Activated naive CD8-positive, alpha-beta T cell (primary cell): Measurements from ENCODE around the gene KAZN.

Experiments
- H3K27ac Mint-ChIP-seq: one replicate; pipeline ENCODE4 v1.8.0; 2021; ENCODE audit warnings: mixed read lengths
- H3K27me3 Mint-ChIP-seq: one replicate; pipeline ENCODE4 v1.8.0; 2021; ENCODE audit warnings: mixed read lengths
- H3K36me3 Mint-ChIP-seq: one replicate; pipeline ENCODE4 v1.8.0; 2021; ENCODE audit warnings: mixed read lengths
- H3K4me1 Mint-ChIP-seq: one replicate; pipeline ENCODE4 v1.8.0; 2021; ENCODE audit warnings: low read depth, mixed read lengths
- H3K4me3 Mint-ChIP-seq: one replicate; pipeline ENCODE4 v1.8.0; 2021; ENCODE audit warnings: mild to moderate bottlenecking, mixed read lengths
- H3K9me3 Mint-ChIP-seq: one replicate; pipeline ENCODE4 v1.8.0; 2021; ENCODE audit warnings: low read depth, mixed read lengths

Gene KAZN

DNA sequence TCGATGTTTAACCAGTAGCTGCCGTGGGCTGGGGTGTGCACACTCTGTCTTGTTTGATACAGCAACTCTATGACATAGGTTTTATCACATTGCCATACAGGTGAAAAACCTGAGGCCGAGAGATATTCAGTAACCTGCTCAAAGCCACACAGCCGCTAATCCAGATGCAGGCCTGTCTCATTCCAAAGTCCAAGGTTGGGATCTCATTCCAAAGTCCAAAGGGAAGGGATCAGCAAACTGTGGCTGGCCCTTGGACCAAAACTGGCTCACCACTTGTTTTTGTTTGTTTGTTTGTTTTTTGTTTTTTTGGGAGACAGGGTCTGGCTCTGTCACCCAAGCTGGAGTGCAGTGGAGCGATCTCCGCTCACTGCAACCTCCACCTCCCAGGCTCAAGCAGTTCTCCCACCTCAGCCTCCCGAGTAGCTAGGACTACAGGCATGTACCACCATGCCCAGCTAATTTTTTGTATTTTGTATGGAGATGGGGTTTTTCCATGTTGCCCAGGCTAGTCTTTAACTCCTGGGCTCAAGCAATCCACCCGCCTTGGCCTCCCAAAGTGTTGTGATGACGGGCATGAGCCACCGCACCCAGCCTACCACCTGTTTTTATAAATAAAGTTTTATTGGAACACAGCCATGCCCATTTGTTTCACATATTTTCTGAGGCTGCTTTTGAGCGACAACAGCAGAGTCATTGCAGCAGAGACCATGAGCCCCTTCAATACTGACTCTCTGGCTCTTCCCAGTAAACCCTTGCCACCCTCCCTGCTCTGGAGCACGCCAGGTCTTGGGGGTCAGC is 391.6 kb downstream of the KAZN start:
- Mint-ChIP-seq H3K27ac (no peak overlapping the region), H3K4me1 (no peaks in the 10 kb centered on the region), H3K4me3 (no peak overlapping the region), H3K9me3 (no peaks in the 10 kb centered on the region), H3K27me3 (no peaks in the 10 kb centered on the region), H3K36me3 (no peaks in the 10 kb centered on the region)

DNA sequence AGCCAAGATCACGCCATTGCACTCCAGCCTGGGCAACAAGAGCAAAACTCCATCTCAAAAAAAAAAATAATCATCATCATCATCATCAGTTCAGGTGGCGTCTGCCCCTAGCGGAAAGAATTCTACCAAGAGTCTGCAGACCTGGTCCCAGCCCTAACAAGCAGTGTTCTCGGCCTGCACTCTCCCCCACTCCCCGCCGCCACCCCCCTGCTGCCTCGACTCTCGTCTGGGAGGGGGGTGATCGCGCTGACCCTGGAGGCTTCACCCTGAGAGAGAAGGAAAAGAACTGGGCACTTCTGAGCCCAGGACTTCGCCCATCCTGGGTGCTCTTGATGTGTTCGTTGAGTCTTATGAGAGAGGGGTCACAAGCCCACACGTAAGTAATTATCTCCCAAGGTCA is 394.9 kb downstream of the KAZN start:
- no peaks in the 10 kb centered on the region for H3K36me3 Mint-ChIP-seq
- no peaks in the 10 kb centered on the region for H3K9me3 Mint-ChIP-seq
- H3K4me3 Mint-ChIP-seq = no peak overlapping the region
- H3K27me3 Mint-ChIP-seq = no peaks in the 10 kb centered on the region
- no peaks in the 10 kb centered on the region for H3K4me1 Mint-ChIP-seq
- H3K27ac Mint-ChIP-seq = no peak overlapping the region

DNA sequence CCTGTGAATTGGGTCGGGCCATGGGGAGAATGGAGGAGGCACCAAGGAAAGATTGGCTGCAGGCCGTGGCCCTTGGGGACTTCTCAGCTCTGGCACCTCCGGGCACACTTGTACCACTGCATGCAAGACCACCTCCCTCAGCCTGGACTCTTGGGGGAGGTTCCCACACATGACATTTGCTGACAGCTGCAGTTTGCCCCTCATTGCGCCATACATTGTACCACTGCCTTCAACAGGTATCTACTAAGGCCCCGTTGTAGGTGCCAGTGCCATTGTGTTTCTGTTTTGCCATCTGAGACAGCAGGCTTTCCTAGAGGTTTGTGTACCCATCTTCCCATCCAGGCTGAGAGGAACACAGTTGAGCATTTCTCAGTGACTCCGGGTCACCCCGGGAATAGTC is 395.7 kb downstream of the KAZN start:
- H3K36me3 Mint-ChIP-seq = no peaks in the 10 kb centered on the region
- no peaks in the 10 kb centered on the region for H3K27me3 Mint-ChIP-seq
- no peak overlapping the region for H3K4me3 Mint-ChIP-seq
- H3K9me3 Mint-ChIP-seq = no peaks in the 10 kb centered on the region
- H3K4me1 Mint-ChIP-seq = no peaks in the 10 kb centered on the region
- no peak overlapping the region for H3K27ac Mint-ChIP-seq

DNA sequence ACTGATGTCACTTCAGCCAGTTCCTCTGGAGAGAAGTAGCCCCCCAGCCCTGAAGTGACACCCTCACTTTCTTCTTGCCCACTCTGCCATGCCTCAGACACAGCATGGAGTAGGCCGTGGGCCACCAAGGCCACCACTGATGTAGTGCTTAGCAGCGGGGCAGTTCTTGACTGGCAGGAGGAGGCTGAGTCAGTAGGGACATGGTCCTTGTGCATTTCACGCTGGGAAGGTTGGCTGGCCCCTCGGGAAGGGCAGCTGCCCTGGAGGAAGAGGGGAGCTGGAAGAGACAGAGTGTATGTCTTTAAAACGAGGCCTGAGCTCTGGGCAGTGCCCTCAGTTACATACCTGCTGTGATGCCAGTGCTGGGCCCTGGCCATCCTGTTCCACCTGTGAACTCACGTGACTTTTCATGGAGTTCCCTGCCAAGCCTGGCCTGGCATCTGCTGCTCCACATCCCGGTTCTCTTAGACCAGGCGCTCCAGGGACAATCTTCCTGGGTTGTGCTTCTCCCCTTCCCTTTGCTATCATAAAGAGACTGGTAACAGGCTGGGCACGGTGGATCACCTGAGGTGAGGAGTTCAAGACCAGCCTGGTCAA is 396.5 kb downstream of the KAZN start:
- H3K4me1 Mint-ChIP-seq = no peaks in the 10 kb centered on the region
- no peaks in the 10 kb centered on the region for H3K36me3 Mint-ChIP-seq
- no peak overlapping the region for H3K4me3 Mint-ChIP-seq
- H3K27ac Mint-ChIP-seq = no peak overlapping the region
- no peaks in the 10 kb centered on the region for H3K27me3 Mint-ChIP-seq
- no peaks in the 10 kb centered on the region for H3K9me3 Mint-ChIP-seq

DNA sequence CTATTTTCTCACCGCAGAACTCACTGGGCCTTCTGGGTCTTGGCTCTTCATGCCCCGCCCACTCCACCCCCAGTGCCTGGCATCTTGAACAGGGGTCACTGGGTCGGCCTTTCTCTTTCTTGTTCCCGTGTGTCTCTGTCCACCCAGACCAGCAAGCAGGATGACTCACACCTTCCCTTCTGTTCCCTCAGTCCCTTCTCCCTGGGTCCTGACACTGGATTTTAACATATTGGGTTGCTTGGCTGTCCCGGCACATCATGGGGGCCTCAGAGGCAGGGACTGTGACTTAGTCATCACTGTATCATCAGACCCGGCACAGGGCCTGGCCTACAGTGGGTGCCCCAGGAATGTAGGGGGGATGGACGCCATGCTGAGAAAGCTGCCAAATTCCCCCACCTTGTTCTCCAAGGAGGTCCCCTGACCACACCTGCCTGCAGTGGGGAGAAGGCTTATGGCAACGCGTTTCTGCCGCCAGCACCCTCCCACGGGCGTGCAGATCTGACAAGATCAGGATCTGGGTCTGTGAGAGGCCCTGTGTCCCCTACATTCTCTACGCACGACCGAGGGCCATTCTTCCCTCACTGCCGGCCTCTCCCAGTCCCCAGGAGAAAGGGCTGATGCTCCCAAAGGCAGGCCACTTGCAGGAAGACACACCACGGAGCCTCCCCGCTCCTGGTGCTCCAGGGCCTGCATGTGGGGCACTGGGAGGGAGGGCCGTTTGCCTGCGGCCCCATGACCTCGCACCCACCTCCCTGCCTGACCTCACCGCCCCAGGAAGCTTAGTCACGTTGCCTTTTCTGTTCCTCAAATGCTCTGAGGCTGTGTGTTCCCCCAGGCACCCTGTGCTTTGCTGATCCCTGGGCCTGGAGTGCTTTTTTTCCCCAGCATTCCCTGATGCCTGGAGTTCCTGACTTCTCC is 397.9 kb downstream of the KAZN start:
- Mint-ChIP-seq H3K4me1 (no peaks in the 10 kb centered on the region), H3K27me3 (no peaks in the 10 kb centered on the region), H3K36me3 (no peaks in the 10 kb centered on the region), H3K27ac (no peak overlapping the region), H3K4me3 (no peak overlapping the region), H3K9me3 (no peaks in the 10 kb centered on the region)

DNA sequence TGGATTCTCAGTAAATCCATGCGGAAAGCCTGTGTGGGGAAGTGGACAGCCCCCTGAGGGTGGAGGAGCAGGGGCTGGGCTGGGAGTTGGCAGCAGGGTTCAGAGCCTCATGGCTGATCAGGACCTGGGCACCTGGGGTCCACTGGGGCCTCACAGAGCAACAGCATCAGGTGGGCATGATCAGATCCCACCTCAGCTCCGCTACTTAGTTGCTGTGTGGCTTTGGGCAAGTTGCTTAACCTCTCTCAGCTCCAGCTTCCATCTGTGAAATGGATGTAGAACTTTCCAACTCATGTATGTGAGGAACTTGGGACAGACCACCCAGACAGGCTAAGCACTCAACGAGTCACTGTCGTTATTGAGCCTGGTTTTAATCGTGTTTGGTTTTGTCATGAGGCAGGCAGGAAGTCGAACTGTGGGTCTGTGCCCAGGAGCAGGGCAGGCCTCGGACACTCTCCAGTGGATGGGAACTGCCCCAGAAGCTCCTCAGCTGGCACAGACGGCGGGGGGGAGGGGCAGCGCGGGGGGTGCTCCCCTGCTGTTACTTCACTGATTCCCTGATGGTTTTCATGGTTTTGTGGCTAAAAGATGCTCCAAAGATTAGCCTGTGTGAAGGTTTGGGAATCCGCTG is 399.3 kb downstream of the KAZN start:
- H3K4me1 Mint-ChIP-seq = no peaks in the 10 kb centered on the region
- H3K4me3 Mint-ChIP-seq = no peak overlapping the region
- H3K9me3 Mint-ChIP-seq = no peaks in the 10 kb centered on the region
- no peaks in the 10 kb centered on the region for H3K36me3 Mint-ChIP-seq
- H3K27ac Mint-ChIP-seq = no peak overlapping the region
- no peaks in the 10 kb centered on the region for H3K27me3 Mint-ChIP-seq

DNA sequence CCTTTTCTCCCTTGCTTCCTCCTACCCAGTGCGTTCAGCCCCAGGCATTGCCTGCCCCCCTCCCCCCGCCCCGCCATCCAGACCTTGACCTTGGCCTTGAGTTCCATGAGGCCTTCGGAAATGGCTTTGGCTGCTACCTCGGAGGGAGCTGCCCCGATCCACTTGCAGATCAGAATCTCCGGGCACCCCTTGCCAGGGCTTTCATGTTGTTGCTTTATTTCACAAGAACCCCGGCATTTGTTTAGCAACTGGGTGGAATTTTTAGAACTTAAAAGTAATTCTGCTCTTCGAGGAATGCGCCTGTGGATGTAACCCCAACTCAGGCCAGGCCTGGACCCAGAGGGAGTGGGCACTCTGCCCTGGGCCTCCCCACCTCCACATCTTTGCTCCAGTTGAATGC is 401.0 kb downstream of the KAZN start:
- H3K36me3 Mint-ChIP-seq = no peaks in the 10 kb centered on the region
- H3K9me3 Mint-ChIP-seq = no peaks in the 10 kb centered on the region
- H3K4me3 Mint-ChIP-seq = no peak overlapping the region
- no peak overlapping the region for H3K27ac Mint-ChIP-seq
- no peaks in the 10 kb centered on the region for H3K27me3 Mint-ChIP-seq
- no peaks in the 10 kb centered on the region for H3K4me1 Mint-ChIP-seq

DNA sequence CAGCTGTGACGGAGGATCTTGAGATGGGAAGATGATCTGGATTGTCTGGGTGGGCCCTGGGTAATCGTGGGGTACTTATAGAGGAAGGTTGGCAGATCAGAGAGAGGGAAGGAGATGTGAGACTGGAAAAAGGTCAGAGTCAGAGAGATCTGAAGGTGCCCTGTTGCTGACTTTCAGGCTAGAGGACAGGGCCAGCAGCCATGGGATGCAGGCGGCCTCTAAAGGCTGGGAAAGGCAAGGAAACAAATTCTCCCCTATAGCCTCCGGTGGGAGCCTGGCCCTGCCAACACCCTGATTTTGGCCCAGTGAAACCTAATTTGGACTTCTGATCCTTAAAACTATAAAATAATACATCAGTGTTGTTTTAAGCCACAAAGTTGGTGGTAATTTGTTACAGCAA is 401.5 kb downstream of the KAZN start:
- H3K4me3 Mint-ChIP-seq = no peak overlapping the region
- H3K4me1 Mint-ChIP-seq = no peaks in the 10 kb centered on the region
- no peaks in the 10 kb centered on the region for H3K27me3 Mint-ChIP-seq
- no peaks in the 10 kb centered on the region for H3K9me3 Mint-ChIP-seq
- no peak overlapping the region for H3K27ac Mint-ChIP-seq
- H3K36me3 Mint-ChIP-seq = no peaks in the 10 kb centered on the region

DNA sequence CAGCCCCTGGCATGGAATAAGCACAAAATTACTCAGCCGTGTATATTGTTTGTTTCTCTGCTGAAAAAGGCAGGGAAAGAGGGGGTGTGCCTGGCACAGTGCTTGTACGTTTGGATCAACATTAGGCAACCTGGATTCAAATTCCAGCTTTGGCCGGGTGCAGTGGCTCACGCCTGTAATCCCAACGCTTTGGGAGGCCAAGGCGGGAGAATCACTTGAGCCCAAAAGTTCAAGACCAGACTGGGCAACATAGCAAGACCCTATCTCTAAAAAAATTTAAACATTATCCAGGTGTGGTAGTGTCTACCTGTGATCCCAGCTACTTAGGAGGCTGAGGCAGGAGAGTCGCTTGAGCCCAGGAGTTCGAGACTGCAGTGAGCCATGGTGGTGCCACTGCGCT is 402.2 kb downstream of the KAZN start:
- no peaks in the 10 kb centered on the region for H3K27me3 Mint-ChIP-seq
- H3K9me3 Mint-ChIP-seq = no peaks in the 10 kb centered on the region

DNA sequence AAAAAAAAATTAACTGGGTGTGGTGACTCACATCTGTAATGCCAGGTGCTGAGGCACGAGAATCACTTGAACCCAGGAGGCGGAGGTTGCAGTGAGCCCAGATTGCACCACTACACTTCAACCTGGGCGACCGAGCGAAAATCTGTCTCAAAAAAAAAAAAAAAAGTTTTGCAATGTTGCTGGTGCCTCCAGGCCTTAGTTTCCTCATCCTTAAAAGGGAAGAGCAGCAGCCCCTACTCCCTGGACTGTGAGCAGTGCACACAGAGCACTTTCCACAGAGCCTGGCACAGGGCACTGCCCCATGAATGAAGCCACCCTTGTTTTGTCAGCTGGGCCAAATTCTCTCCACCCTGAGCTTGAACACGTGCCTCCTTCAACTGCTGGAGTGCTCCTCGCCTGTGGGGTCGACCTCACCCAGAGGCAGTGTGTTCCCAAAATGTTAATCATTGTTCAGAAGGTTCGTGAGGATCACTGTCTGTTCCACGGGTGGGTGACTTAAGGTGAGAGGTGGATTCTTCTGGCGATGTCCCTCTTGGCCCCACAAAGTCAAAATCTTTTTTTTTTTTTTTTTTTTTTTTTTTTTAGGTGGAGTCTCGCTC is 402.9 kb downstream of the KAZN start:
- H3K9me3 Mint-ChIP-seq = no peaks in the 10 kb centered on the region
- H3K27ac Mint-ChIP-seq = no peak overlapping the region
- H3K36me3 Mint-ChIP-seq = no peaks in the 10 kb centered on the region
- H3K4me1 Mint-ChIP-seq = no peaks in the 10 kb centered on the region
- no peak overlapping the region for H3K4me3 Mint-ChIP-seq
- H3K27me3 Mint-ChIP-seq = no peaks in the 10 kb centered on the region

More for the DNA sequence above, 402.2 kb downstream of the KAZN start:
- Mint-ChIP-seq H3K27ac (no peak overlapping the region), H3K4me1 (no peaks in the 10 kb centered on the region), H3K4me3 (no peak overlapping the region), H3K36me3 (no peaks in the 10 kb centered on the region)

DNA sequence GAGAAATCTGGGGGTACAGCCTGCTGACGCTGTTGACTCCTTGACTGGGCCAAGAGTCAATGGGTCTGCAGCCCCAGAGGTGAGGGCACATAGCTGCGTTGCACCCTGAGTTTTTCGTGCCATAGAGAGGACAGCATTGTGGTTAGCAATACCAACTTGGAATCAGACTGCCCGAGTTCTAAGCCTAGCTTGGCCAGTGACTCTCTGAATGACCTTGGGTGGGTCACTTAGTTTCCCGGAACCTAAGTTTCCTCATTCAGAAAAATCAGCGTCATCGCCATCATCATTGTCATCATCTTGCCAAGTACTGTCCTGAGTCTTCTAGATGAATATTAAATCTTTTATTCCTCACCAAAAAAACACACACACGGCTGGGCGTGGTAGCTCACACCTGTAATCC is 403.8 kb downstream of the KAZN start:
- Mint-ChIP-seq H3K4me3 (no peak overlapping the region), H3K9me3 (no peaks in the 10 kb centered on the region), H3K36me3 (no peaks in the 10 kb centered on the region), H3K27ac (no peak overlapping the region), H3K27me3 (no peaks in the 10 kb centered on the region), H3K4me1 (no peaks in the 10 kb centered on the region)

DNA sequence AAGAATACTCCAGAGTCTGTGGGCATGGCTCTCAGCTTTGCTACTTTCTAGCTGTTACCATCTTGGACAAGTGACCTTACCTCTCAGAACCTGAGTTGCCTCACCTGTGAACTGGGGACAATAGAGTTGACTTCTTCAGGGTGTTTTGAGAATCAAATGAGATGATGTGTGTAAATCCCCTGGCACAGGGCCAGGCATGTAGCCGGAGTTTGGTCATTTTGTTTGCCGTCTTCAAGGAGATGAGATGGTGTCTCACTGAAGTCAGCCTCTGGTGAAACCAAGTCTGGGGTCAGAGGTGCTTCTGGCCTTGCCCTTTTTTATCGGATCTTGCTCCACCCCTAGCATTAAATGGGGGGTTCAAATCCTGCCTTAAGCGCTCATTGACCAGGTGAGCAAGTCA is 405.9 kb downstream of the KAZN start:
- no peaks in the 10 kb centered on the region for H3K27me3 Mint-ChIP-seq
- no peaks in the 10 kb centered on the region for H3K36me3 Mint-ChIP-seq
- no peaks in the 10 kb centered on the region for H3K4me1 Mint-ChIP-seq
- no peak overlapping the region for H3K4me3 Mint-ChIP-seq
- H3K27ac Mint-ChIP-seq = no peak overlapping the region
- no peaks in the 10 kb centered on the region for H3K9me3 Mint-ChIP-seq

DNA sequence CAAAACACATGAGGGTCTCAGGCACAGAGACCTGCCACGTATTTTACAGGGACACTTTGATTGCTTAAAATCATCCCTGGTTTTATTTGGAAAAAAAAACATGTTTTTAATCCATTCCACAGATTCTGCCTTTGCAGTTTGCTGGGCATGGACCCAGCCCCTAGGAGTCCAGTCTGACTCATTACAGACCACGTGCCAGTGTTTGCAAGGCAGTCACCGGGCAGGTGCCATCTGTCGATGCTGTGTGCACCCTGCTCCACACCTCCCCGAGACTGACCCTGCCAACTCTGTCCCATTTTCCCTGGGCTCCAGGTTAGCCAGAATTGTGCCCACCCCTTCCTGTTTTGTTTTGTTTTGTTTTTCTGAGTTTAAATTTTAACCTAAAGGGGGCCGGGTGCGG is 406.6 kb downstream of the KAZN start:
- Mint-ChIP-seq H3K36me3 (no peaks in the 10 kb centered on the region), H3K4me3 (no peak overlapping the region), H3K4me1 (no peaks in the 10 kb centered on the region), H3K27me3 (no peaks in the 10 kb centered on the region), H3K9me3 (no peaks in the 10 kb centered on the region), H3K27ac (no peak overlapping the region)

DNA sequence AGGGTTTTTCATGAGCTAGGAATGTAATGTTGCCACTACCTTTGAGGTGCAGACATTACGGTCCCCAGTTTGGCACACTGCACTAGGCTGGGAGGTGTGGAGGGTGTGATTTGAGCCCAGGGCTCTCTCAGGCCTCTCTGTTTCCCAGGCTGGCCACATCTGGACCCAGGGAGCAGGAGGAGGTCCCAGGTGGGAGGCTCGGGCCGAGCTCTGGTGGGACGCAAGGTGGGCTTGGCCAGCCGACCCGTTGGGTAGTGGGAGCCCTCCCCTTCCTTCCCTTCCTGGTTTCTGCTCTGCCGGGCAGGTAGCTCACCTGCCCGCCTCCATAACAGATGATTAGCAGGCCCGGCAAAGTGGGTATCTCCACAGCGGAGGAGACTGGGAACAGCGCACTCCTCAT is 408.9 kb downstream of the KAZN start:
- Mint-ChIP-seq H3K27me3 (no peaks in the 10 kb centered on the region), H3K27ac (no peak overlapping the region), H3K9me3 (no peaks in the 10 kb centered on the region), H3K36me3 (no peaks in the 10 kb centered on the region), H3K4me3 (no peak overlapping the region), H3K4me1 (no peaks in the 10 kb centered on the region)
